Adrenal gland (tissue), 12 donors: ENCODE data around the gene PAGR1. TPM values are rescaled to one million over a fixed set of nuclear protein-coding genes. Genes with fewer than 3 reads are reported as not detected.
"Not testable (repeated sequence)": the region's sequence is repeated elsewhere in the genome, so short reads cannot be mapped to it uniquely, and the experiment has no call there.

ENCODE experiments used
- DNase-seq, 7 donors: peaks; one replicate each; pipeline ENCODE4 v3.0.0-alpha.2; 2019 to 2020
- H3K27ac ChIP-seq, 5 donors: fragments of 200-600 bp; sonication (generic) in 4 of 5; 1 replicate in 3 of 5; 2 replicates in 2 of 5; pipeline versions ENCODE4 v1.5.1 to v1.8.0; 2016 to 2020; ENCODE audit warnings: mild to moderate bottlenecking in 1 of 5
- H3K27me3 ChIP-seq: fragments of 200-600 bp; 2 replicates; pipeline ENCODE4 v1.8.0; 2021
- H3K36me3 ChIP-seq, 2 donors: fragments of 200-600 bp; replicated peaks in 1 of 2; 1 replicate in 1 of 2; 2 replicates in 1 of 2; pipeline versions ENCODE4 v1.5.1 to v1.8.0; 2018 to 2022
- H3K4me1 ChIP-seq, 2 donors: fragments of 200-600 bp; replicated peaks in 1 of 2; 1 replicate in 1 of 2; 2 replicates in 1 of 2; pipeline versions ENCODE4 v1.5.1 to v1.8.0; 2018 to 2021
- H3K4me3 ChIP-seq, 4 donors: fragments of 200-600 bp; sonication (generic) in 3 of 4; one replicate each; pipeline ENCODE4 v1.5.1; 2016 to 2018
- H3K9me3 ChIP-seq, 3 donors: fragments of 200-600 bp; sonication (generic) in 1 of 3; replicated peaks in 1 of 3; 1 replicate in 2 of 3; 2 replicates in 1 of 3; pipeline versions ENCODE4 v1.5.1 to v1.8.0; 2016 to 2021
- POLR2A ChIP-seq, 2 donors: fragments of 450-650 bp; IDR thresholded peaks; one replicate each; pipeline ENCODE4 v1.6.1; 2017; ENCODE audit warnings: antibody characterized with exemption in 2 of 2, mild to moderate bottlenecking in 2 of 2, moderate library complexity in 1 of 2
- WGBS, 4 donors: extraction: QIAGEN DNeasy Blood & Tissue Kit in 2 of 4; methylation state at CpG; one replicate each; pipeline versions ENCODE4 v1.1.5 to v1.1.7; 2013 to 2017; 5-methylcytosine and 5-hydroxymethylcytosine counted together
- intact Hi-C, 2 donors: fragments of 100-400 bp; cut with DNase I; formaldehyde crosslinking; loops; one replicate each; pipeline versions ENCODE4 v1.14.1 to v1.15.0; 2022 to 2023
- polyA plus RNA-seq, 3 donors: library from polyadenylated mRNA; stranded (reverse); fragments of 200-250 nt in 2 of 3; fragments of 350-450 nt in 1 of 3; fragmentation: Illumina TruSeq in 1 of 3; extraction: RNeasy Lipid Tissue Mini Kit (QIAGEN cat#74804) in 1 of 3; gene quantifications; one replicate each; pipeline ENCODE4 v1.2.3, GENCODE V29; 2013 to 2014
- total RNA-seq, 9 donors: library from RNA; depleted of rRNA in 4 of 9; stranded (reverse); fragments of >200 nt in 4 of 9; fragments of 120-200 nt in 1 of 9; fragmentation: NEBNext Ultra II Directional in 1 of 9; extraction: Animal tissue kit (Norgen Biotek cat#: 25700) in 1 of 9; gene quantifications; one replicate each; pipeline versions ENCODE4 v1.1.0 to v1.2.4, GENCODE V29; 2013 to 2023
- TF ChIP-seq, protein P1 (sequence below), 6 experiments: fragments of 450-650 bp in 4 of 6; fragments of 200-600 bp in 2 of 6; sonication (generic) in 1 of 6; IDR thresholded peaks; 1 replicate in 5 of 6; 2 replicates in 1 of 6; pipeline versions ENCODE4 v1.5.1 to v1.8.0; 2016 to 2021; ENCODE audit warnings: antibody characterized with exemption in 6 of 6, mild to moderate bottlenecking in 2 of 6, moderate library complexity in 1 of 6
- donor health status: healthy with polysubstance abuse.
- donor health status: Bipolar disorder and iron deficiency.
- donor health status: DM: yes; HTN: yes; CAD: no.
- donor health status: DM: no; HTN: no; CAD: no.
- donor health status: DM: no; HTN: no; CAD: no.
- donor health status: DM: yes; HTN: yes; CAD: no.

PAGR1 gene
- total and polyA plus RNA-seq, 12 donors: 14.2 to 89.1 (median 39.8) TPM

DNA sequence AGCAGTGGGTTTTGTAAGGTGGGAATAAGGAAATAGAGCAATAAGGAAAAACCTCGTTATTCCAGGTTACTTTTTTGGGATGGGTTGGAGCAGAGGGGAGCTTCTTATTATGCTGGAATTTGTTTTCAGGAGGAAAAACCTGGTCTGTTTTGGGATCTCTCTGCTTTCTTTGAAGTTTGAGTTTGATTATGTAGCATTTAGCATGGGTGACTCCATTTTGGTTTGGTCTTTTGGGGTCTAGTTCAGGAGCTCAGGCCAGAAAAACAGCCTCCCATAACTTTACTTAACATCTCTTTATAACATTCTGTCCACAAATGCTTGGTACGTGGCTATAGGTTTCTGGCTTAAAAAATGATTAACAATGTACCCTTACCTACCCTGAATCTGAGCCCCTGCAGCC, 46.4 kb upstream of the PAGR1 start:
- no peaks in the 10 kb centered on the region for H3K9me3 ChIP-seq
- no peak for TF ChIP-seq POLR2A (IDR thresholded peaks at IDR 0.05)
- TF ChIP-seq, protein P1, sequence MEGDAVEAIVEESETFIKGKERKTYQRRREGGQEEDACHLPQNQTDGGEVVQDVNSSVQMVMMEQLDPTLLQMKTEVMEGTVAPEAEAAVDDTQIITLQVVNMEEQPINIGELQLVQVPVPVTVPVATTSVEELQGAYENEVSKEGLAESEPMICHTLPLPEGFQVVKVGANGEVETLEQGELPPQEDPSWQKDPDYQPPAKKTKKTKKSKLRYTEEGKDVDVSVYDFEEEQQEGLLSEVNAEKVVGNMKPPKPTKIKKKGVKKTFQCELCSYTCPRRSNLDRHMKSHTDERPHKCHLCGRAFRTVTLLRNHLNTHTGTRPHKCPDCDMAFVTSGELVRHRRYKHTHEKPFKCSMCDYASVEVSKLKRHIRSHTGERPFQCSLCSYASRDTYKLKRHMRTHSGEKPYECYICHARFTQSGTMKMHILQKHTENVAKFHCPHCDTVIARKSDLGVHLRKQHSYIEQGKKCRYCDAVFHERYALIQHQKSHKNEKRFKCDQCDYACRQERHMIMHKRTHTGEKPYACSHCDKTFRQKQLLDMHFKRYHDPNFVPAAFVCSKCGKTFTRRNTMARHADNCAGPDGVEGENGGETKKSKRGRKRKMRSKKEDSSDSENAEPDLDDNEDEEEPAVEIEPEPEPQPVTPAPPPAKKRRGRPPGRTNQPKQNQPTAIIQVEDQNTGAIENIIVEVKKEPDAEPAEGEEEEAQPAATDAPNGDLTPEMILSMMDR (IDR thresholded peaks at IDR 0.05): no peak
- intact Hi-C loops: no loop called here
- 67 to 87% (median 75%) methylated on average over 2 of the region's 2 CpGs for WGBS, 4 donors
- no peak overlapping the region for H3K27ac ChIP-seq
- H3K27me3 ChIP-seq: no peaks in the 10 kb centered on the region
- no peaks in the 10 kb centered on the region for H3K36me3 ChIP-seq
- no peak overlapping the region for H3K4me3 ChIP-seq
- no peaks in the 10 kb centered on the region for H3K4me1 ChIP-seq
- DNase-seq: no peak

DNA sequence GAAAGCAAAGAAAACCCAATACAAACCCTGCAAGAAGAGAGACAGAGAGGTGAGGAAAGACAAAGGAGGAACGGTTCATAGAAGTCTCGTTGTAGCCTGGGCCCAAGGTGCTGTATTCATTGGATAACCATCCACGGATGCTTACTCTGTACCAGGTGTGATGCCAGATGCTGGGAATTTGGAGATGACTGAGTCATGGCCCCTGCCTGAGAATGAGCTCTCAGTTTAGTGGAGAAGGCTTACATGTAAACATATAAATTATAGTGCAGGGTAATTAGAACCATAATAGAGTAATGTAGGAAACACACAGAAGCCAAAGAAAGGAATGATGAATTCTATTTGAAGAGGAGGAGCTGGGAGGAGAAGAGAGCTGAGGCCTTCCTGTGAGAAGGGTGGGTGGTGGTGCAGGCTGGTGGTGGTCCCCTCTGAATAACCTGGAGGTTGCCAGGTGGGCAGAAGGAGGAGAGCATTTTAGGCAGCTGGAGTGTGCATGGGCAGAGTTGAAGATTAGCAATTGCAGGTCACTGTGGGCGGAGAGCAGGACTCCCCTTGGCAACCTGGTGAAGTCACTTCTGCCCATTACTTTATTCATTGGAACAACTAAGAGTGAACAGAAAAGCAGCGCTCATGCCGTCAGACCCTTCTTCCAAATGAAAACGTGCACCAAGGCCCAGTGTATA, 45.6 kb upstream of the PAGR1 start:
- no peak overlapping the region for H3K4me3 ChIP-seq
- 73 to 79% (median 76%) methylated on average over 7 of the region's 7 CpGs for WGBS, 4 donors
- no peaks in the 10 kb centered on the region for H3K4me1 ChIP-seq
- no peaks in the 10 kb centered on the region for H3K36me3 ChIP-seq
- TF ChIP-seq, protein P1 (IDR thresholded peaks at IDR 0.05): no peak
- TF ChIP-seq POLR2A (IDR thresholded peaks at IDR 0.05): no peak
- DNase-seq: no peak
- no peaks in the 10 kb centered on the region for H3K9me3 ChIP-seq
- H3K27me3 ChIP-seq: no peaks in the 10 kb centered on the region
- H3K27ac ChIP-seq: no peak overlapping the region
- intact Hi-C loops: loop anchor here in 1 of 2 donors (10.0 kb wide), 1 partner anchor 76 kb away; no protein-coding TSS in a partner anchor

DNA sequence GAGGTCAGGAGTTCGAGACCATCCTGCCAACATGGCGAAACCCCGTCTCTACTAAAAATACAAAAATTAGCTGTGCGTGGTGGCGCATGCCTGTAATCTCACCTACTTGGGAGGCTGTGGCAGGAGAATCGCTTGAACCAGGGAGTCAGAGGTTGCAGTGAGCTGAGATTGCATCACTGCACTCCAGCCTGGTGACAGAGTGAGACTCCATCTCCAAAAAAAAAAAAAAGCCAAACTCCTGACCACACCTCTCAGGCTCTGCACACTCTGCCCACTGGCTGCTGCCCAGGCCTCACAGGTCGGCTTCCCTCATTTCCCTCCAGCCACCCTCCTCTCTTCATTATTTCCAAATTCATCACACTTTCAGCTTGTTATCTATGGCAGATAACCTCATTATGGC, 43.6 kb upstream of the PAGR1 start:
- H3K4me3 ChIP-seq, H3K9me3 ChIP-seq, H3K27me3 ChIP-seq, H3K27ac ChIP-seq, H3K4me1 ChIP-seq, H3K36me3 ChIP-seq, DNase-seq: not testable (repeated sequence)
- intact Hi-C loops: loop anchor here in 1 of 2 donors (10.0 kb wide), 1 partner anchor 78 kb away; no protein-coding TSS in a partner anchor
- WGBS, 4 donors: 75 to 84% (median 79%) methylated on average over 6 to 7 of the region's 7 CpGs

DNA sequence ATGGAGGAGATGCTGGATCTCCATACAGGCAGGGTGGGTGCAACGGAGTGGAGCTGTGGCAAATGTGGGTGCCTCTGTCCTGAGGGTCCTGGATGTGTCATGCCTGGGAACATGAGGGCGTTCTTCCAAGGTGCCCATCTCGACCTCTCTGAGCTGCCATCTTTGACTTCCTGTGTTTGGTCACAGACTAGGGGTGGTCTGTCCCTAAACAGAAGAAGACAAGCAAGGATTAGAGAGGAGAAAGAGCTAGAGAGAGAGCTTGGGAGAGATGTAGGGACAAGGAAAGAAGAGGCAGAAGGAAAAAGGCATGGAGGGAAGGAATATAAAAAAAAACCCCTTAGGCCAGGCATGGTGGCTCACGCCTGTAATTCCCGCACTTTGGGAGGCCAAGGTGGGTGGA, 41.2 kb upstream of the PAGR1 start:
- no peak for DNase-seq
- no peak for TF ChIP-seq POLR2A (IDR thresholded peaks at IDR 0.05)
- TF ChIP-seq, protein P1 (IDR thresholded peaks at IDR 0.05): no peak
- intact Hi-C loops: loop anchor here in 1 of 2 donors (10.0 kb wide), 1 partner anchor 80 kb away; no protein-coding TSS in a partner anchor
- H3K4me3 ChIP-seq: no peak overlapping the region
- no peaks in the 10 kb centered on the region for H3K4me1 ChIP-seq
- WGBS, 4 donors: 83 to 91% (median 85%) methylated on average over 5 of the region's 5 CpGs
- no peaks in the 10 kb centered on the region for H3K27me3 ChIP-seq
- no peaks in the 10 kb centered on the region for H3K9me3 ChIP-seq
- H3K36me3 ChIP-seq: no peaks in the 10 kb centered on the region
- no peak overlapping the region for H3K27ac ChIP-seq
